HL-60 (cell line): ENCODE results near the gene CLDN14.

Experiments
- POLR2AphosphoS5 ChIP-seq: IDR thresholded peaks from 2 replicates; pipeline ENCODE4 v1.6.1; 2012; ENCODE audit warnings: low read depth
- REST ChIP-seq: IDR thresholded peaks from 2 replicates; pipeline ENCODE4 v1.6.1; 2012; ENCODE audit warnings: low read depth; ENCODE audit not compliant: insufficient replicate concordance
- TF ChIP-seq, protein P1 (sequence below): IDR thresholded peaks from one replicate; pipeline ENCODE4 v1.5.1; 2011; ENCODE audit warnings: low read length, control low read depth, inconsistent platforms; ENCODE audit not compliant: insufficient read depth

- TF ChIP-seq, protein P1, sequence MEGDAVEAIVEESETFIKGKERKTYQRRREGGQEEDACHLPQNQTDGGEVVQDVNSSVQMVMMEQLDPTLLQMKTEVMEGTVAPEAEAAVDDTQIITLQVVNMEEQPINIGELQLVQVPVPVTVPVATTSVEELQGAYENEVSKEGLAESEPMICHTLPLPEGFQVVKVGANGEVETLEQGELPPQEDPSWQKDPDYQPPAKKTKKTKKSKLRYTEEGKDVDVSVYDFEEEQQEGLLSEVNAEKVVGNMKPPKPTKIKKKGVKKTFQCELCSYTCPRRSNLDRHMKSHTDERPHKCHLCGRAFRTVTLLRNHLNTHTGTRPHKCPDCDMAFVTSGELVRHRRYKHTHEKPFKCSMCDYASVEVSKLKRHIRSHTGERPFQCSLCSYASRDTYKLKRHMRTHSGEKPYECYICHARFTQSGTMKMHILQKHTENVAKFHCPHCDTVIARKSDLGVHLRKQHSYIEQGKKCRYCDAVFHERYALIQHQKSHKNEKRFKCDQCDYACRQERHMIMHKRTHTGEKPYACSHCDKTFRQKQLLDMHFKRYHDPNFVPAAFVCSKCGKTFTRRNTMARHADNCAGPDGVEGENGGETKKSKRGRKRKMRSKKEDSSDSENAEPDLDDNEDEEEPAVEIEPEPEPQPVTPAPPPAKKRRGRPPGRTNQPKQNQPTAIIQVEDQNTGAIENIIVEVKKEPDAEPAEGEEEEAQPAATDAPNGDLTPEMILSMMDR: no peak
- TF ChIP-seq POLR2AphosphoS5 (no peak), REST (no peak)
These were observed 67.0 kb downstream of the CLDN14 start for GRCh38 chr21:36412916-36413315.
